Jurkat, Clone E6-1 (cell line): ENCODE data around the gene TP53BP1.
"Not testable (repeated sequence)": the region's sequence is repeated elsewhere in the genome, so short reads cannot be mapped to it uniquely, and the experiment has no call there.

Experiments used
- DNase-seq: peaks from one replicate; pipeline ENCODE4 v3.0.0-alpha.2; 2011; ENCODE audit warnings: low read depth, low spot score
- H3K4me3 ChIP-seq: 2 replicates; pipeline ENCODE4 v1.5.1; 2011; ENCODE audit warnings: mild to moderate bottlenecking, low read length, control low read depth, moderate library complexity

The TP53BP1 gene

DNA sequence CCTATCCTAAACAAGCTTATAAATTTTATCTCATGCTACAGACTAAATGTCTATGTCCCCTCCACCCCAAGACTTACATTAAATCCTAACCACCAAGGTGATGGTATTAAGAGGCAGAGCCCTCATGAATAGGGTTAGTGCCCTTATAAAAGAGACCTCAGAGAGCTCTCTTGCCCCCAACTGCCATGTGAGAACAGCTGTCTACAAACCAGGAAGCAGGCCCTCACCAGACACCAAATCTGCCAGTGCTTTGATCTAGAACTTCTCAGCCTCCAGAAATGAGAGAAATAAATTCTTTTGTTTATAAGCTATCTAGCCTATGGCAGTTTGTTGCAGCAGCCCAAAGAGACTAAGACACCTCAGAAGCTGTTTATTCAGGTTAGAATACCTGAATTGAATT lies 58.5 kb downstream of the TP53BP1 start:
- H3K4me3 ChIP-seq = no peak overlapping the region
- peak; percentile 62 for DNase-seq

DNA sequence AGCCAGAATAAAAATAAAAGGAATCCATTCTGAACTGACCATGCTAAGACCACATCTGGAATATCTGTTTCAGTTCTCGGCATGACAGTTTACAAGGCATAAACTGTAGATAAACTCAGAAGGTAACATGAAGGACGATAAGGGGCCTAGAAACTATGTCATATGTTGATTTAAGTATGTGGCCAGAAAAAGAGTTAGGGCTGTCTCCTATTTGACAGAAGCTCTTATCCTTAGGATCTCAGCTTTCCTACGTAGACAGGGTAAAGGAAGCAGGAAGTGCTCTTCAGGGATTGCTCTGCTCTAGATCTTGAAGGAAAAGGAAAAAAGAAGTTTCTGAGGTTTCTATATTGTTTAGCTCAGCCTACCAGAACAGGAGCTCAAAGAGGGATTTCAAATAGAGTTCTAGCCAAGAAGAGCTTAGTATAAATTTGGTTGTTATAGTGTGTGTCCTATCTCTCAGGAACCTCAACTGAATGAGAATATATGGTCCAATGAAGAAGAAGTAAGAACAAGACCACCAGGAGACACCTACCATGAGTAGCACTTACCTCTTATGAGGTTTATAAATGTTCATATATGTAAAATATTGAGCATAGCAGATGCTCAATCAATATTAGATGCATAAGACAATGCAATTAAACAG lies 59.2 kb downstream of the TP53BP1 start:
- no peak for DNase-seq
- H3K4me3 ChIP-seq = no peak overlapping the region

DNA sequence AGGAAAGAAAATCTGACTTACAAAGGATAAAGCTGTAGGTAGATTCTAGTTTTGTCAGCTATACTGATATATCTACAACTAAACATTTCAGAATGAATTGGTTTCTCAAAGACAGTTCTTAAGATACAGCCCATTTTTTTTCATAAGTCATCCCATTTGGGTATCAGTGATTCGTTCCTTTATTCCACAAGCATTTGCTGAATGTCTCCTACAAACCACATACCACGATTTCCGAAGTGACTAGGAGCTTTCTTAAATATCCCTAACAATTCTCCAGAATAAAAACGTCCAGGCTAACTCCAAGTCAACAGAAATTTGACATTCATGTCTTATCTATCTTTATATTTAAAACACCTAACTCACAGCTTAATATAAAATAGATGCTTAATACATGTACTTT lies 59.8 kb downstream of the TP53BP1 start:
- H3K4me3 ChIP-seq = no peak overlapping the region
- no peak for DNase-seq

DNA sequence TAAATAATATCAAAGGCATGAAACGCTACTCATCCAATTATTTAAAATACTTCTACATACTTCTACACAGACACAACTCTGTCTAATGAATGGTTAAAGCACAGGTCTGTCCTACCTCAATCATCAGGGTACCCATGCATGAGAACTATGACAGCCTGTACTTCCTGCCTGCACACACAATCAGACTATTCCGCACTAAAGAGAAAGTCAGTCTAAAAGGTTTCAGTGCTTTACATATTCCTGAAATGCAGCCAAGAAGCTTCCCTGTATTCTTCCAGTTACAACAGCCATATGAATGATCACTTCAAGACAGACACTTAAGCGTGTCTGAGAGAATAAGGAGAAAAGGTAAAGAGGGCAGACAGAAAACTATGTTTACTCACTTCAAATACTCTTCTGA lies 63.3 kb downstream of the TP53BP1 start:
- no peak overlapping the region for H3K4me3 ChIP-seq
- no peak for DNase-seq

DNA sequence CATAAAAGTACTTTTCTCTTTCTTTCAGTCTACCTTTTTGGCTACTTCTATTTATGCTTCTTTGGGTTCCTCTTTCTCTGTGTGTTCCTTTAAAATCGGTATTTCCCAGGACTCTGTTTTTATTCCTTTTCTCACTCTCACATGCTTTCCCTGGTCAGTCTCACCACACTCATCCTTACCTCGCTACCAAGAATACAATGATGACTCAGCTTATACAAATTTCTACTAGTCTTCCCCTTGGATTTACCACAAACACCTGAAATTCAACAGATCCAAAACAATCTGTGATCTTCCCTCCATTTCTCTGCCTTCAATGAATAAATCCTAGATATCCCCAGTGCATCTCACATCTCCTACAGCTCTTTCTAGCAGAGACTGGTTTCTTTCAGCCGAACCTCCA lies 69.2 kb downstream of the TP53BP1 start:
- DNase-seq = no peak
- no peak overlapping the region for H3K4me3 ChIP-seq

DNA sequence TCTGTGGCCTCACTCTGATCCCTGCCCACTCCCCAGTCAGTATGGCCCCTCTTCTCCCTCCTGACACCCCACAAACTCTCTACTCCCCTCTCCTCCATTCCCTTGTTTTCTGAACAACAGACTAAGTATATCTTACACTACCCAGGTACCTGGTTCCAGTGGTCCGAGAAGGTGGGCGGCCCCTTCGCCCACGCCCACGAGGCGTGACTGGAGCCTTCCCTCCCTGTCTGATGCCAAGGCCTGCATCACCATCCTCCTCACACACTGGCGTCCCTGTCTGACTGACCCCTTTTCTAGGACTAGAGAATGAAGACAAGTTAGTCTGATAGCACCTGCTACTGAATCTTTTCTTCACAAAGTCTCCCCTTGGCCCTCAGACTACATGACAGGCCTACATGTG lies 72.1 kb downstream of the TP53BP1 start:
- no peak for DNase-seq
- no peak overlapping the region for H3K4me3 ChIP-seq

DNA sequence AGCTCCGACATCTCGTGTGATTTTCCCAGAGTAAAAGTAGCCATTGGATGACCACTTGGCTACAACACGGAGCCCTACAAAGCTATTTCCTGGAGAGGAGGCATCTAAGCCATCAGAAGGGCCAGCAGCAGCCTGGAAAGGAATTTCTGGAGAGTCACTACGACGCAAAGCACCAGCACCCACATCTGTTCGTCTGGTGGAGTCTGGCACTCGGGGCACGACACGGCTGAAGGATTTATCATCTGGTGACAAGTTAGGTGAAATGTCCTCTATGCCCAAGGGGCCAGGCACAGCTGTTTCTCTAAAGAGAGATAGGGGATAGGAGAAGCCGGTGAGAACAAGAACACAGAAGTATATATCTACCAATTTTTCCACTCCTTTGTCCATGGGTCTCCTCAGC lies 72.5 kb downstream of the TP53BP1 start:
- no peak for DNase-seq
- no peak overlapping the region for H3K4me3 ChIP-seq

DNA sequence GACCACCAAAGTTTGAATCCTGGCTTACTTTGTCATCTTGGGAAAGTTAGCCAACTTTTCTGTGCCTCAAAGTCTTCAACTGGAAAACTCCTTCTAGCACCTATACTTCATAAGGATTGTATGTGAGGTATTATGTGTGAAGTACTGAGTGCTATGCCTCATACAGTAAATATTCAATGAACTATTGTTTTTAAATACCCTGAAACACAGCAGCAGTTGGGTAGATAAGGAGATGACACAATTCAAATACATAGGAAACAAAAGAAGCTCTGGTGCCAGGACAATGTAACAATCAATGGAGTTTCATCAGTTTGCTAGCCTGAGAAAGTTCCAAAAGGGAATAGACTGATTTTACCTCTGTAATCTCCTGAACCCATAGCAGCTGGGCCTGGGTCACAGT lies 78.8 kb downstream of the TP53BP1 start:
- no peak for DNase-seq
- H3K4me3 ChIP-seq = no peak overlapping the region

DNA sequence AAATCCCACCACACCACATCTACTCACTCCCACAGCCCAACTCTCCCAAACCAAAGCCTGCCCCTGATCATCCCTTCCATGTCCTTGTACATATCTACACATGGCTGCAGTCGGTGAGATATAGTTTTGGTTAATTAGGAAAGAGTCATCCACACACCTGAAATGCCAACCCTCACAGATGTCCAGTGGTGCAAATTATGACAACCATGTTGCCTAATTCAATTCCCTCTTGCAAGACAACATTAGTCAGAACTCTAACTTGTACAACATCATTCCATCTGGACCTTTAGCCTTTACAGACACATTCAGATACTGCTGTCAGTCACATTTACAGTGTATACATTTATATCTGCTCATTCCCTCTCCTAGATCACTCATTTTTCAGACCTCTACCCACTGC lies 80.9 kb downstream of the TP53BP1 start:
- no peak overlapping the region for H3K4me3 ChIP-seq
- no peak for DNase-seq

DNA sequence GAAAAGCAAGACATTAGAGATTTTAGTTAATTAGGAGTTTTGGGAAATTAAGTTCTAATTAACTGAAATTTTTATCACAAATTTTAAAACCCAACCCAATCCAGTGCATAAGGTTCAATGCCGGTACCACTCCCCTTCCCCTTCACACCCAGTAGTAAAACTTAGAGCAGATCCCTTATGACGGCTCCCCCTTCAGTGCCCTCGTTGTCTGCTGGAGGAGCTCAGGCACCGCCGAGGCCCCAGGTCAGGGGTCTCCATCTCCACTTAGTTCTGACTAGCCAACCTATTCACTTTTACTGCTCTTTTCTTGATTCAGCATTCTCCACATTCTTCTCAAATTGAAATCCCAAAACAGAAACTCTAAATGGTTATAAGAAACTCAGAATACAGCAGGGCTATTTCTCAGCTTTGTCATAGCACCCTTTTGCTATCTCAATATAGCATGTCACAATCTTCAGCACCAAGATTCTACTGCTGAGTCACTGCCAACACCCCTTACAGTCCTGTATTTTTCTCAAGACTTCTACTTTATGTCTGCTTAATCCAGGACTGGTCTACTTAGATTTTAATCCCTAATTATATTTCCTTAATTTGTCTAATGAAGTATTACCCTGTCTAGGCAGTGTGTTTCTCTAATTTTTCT lies 82.3 kb downstream of the TP53BP1 start:
- no peak for DNase-seq
- H3K4me3 ChIP-seq = no peak overlapping the region

DNA sequence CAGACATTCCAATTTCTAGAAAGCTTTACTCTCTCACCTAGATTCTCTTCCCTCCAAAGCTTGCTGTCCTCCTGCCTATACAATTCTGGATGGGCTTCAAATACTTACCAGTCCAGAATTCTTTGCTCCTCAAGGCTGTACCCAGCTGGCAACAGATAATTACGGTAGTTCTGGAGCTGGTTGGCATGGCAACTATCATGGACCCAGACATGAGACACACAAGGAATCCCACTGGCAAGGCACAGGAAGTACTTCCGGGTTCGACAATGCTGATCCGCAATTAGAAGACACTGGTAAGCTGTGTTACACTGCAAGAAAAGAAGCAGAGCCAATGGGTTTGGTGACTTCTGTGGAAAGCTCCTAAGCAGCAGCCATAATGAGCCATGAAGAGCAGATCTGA lies 84.2 kb downstream of the TP53BP1 start:
- H3K4me3 ChIP-seq = no peak overlapping the region
- DNase-seq = no peak

DNA sequence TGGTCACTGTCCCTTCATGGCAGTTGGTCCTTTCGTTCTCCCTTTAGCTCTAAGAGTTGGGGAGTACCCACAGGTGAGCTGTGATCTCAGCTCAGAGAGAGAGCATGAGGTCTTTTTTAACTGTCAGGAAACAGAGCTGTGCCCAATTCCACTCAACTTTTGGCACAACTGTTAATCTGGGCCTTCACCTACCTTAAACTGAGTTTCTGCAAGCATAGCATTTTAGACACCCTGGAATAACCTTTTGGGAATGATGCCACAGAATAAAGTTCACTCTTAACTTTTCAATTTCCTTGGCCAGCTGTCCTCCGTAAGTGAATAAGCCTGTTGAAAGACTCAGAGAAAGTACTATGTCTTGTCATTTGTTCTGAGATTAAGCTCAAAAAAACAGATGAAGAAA lies 86.1 kb downstream of the TP53BP1 start:
- H3K4me3 ChIP-seq = no peak overlapping the region
- DNase-seq = no peak

DNA sequence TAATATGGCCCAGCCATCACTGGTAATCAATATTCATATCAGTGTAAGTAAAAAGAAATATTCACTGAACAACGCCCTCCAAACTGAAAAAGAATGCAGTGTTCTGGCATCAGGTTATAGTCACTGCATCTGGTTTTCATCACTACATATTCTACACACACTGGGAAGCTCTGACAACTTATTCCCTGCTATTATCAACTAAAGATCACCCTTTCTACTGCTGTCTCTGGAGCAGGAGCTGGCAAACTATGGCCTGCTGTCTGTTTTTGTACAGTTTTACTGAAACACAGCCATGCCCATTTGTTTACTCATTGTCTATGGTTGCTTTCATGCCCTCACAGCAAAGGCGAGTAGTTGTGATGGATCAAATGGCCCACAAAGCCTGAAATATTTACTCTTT lies 86.8 kb downstream of the TP53BP1 start:
- DNase-seq = no peak
- no peak overlapping the region for H3K4me3 ChIP-seq

DNA sequence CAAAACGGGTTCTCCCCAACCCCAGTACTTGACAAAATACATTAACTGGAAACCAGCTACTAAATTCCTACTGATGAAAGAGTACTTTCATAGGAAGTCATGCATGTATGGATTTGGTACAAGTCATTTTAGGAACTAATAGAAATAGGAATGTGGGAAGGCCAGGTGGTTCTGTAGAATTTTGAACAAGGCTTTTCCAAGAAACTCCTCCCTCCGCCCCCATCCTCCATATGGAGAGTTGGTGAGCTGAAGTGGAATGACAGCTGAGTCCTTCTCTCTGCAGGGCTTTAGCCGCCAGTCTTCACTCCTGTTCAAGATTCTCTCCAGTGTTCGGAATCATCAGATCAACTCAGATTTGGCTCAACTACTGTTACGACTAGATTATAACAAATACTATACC lies 88.8 kb downstream of the TP53BP1 start:
- no peak overlapping the region for H3K4me3 ChIP-seq
- DNase-seq = no peak

DNA sequence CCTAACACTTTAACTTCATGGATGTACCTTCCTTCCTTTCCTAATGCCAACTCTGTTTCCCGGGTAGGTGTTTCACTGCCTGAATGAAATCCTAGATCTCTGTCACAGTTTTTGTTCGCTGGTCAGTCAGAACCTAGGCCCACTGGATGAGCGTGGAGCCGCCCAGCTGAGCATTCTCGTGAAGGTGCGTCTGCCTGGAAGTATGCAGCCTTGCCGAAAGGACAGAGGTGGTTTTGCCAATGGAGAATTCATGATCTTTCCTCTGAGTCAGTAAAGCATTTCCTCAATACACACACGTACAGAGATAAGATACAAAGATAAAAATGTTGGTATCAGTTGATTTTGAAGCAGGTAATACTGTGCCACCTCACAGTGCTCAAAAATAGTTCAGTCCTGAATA lies 89.3 kb downstream of the TP53BP1 start:
- H3K4me3 ChIP-seq = no peak overlapping the region
- no peak for DNase-seq

DNA sequence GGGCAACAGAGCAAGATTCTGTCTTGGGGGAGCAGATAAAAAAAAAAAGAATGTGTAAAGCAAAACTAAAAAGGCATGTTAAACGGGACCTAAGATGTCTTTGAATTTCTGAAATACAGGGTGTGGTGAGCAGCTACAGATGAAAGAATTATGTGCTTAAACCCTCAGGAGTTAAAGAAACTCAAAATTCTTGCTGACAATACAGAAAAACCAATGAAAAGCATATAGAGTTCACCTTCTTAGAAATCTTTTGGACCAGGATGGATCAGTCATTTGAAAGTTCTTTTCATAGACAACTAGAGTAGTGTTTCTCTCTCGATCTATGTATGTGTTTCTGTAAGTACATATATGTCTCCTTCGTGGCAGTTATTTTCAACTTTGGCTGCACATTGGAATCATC lies 90.7 kb downstream of the TP53BP1 start:
- H3K4me3 ChIP-seq = no peak overlapping the region
- DNase-seq = no peak

DNA sequence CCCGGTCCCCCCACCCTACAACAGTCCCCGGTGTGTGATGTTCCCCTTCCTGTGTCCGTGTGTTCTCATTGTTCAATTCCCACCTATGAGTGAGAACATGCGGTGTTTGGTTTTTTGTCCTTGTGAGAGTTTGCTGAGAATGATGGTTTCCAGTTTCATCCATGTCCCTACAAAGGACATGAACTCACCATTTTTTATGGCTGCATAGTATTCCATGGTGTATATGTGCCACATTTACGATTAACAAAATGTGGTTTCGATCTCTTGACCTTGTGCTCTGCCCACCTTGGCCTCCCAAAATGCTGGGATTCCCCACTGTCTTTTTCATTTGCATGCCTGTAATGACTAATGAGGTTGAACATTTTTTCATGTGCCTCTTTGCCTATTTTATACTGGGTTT lies 99.4 kb downstream of the TP53BP1 start:
- H3K4me3 ChIP-seq, DNase-seq: not testable (repeated sequence)

DNA sequence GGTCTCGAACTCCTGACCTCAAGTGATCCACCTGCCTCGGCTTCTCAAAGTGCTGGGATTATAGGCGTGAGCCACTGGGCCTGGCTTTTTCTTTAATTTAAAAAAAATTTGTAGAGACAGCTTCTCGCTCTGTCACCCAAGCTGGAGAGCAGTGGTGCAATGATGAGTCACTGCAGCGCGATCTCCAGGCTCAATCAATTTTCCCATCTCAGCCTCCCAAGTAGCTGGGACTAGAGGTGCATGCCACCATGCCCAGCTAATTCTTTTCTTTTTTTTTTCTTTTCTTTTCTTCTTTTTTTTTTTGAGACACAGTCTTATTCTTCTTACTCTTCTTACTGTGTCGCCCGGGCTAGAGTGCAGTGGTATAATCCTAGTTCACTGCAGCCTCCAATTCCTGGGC lies 102.2 kb downstream of the TP53BP1 start:
- no peak overlapping the region for H3K4me3 ChIP-seq
- no peak for DNase-seq

DNA sequence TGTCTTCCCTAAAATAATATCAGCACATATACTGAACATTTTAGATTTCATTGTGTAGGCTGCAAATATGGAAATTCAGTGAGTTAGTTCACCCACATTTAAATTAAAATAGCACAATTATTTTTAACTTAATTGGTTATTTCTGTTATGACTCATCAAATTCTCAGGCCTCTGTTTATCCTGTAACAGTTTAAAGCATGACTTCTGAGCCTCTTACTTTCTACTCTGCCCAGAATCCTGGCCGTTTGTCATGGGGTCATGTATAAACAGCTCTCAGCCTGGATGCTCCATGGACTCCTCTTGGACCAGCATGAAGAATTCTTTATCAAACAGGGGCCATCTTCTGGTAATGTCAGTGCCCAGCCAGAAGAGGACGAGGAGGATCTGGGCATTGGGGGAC lies 109.9 kb downstream of the TP53BP1 start:
- no peak for DNase-seq
- no peak overlapping the region for H3K4me3 ChIP-seq

DNA sequence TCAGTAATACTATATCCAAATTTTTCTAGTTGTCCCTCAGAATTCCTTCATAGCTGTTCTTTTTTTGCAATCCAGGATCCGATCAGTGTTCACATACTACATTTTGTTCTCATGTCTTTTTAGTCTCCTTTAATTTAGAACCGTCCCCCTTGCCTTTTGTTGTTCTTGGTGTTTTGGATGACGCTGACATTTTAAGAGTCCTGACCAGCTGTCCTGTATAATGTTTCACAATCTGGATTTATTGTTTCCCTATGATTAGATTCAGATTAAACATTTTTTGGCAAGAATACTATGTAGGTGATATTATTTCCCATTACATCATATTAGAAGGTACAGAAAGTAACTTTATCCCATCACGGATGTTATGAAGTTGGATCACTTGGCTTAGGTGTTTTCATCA lies 110.6 kb downstream of the TP53BP1 start:
- no peak overlapping the region for H3K4me3 ChIP-seq
- no peak for DNase-seq

DNA sequence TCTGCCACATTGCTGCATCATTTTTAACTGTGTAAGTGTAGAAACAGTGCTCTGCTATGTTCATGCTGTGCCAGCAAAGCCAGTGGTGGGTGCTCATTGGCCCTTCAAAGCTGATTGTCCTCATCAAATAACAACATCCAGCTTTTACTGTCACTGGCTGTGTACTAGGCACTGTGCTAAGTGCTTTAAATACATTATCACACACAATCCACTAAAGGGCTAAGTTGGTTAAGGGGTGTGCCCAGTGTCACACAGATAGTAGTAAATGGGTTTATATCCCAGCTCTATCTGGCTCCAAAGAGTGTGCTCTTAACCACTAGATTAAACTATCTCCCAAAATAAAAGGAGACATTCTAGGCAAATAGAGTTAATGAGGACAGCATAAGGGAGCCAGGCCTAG lies 114.4 kb downstream of the TP53BP1 start:
- no peak for DNase-seq
- no peak overlapping the region for H3K4me3 ChIP-seq
